ENCODE data around the gene ACO2. TPM values are rescaled to one million over a fixed set of nuclear protein-coding genes. Genes with fewer than 3 reads are reported as not detected.

ACO2 gene
- total RNA-seq, 1 experiment from 2014 or later: 105 TPM

DNA sequence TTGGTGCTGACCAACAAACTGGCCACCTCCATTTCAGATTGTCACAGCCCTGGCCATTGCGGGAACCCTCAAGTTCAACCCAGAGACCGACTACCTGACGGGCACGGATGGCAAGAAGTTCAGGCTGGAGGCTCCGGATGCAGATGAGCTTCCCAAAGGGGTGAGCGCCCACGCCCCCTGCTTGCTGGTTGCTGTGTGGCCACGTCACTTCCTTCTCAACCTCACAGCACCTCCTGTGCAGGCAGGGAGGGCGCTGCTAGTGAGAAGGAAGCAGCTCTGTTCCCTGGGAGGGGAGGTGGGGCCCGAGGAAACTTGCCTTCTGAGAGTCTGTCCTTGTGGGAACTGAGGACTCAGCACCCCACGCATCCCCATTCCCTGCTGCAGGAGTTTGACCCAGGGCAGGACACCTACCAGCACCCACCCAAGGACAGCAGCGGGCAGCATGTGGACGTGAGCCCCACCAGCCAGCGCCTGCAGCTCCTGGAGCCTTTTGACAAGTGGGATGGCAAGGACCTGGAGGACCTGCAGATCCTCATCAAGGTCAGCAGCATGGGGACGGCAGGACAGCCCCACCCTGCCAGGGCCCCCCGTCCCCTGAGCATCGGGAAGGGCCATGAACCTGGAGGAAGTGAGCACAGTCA lies 56.0 kb downstream of the ACO2 start:
- H3K4me3 Mint-ChIP-seq (ENCODE audit: unreplicated experiment): no peak overlapping the region
- H3K27me3 Mint-ChIP-seq (ENCODE audit: insufficient read depth, unreplicated experiment): no peaks in the 10 kb centered on the region
- peaks cover 85% of the 10 kb centered on the region for H3K36me3 Mint-ChIP-seq (ENCODE audit: insufficient read depth, unreplicated experiment)
- peak overlapping the region; percentile 46 for H3K27ac Mint-ChIP-seq (ENCODE audit: low read depth, unreplicated experiment)
- ChIA-PET CTCF (interaction anchor here (1.4 to 4.1 kb wide), 2 partner anchors 8 to 122 kb away, joined by 3 to 27 read pairs; no protein-coding TSS in a partner anchor), POLR2A (no interaction called here)
- H3K4me1 Mint-ChIP-seq (ENCODE audit: insufficient read depth, unreplicated experiment): no peaks in the 10 kb centered on the region
- intact Hi-C loops (cut with micrococcal nuclease): no loop called here
- TF ChIP-seq, protein P1, sequence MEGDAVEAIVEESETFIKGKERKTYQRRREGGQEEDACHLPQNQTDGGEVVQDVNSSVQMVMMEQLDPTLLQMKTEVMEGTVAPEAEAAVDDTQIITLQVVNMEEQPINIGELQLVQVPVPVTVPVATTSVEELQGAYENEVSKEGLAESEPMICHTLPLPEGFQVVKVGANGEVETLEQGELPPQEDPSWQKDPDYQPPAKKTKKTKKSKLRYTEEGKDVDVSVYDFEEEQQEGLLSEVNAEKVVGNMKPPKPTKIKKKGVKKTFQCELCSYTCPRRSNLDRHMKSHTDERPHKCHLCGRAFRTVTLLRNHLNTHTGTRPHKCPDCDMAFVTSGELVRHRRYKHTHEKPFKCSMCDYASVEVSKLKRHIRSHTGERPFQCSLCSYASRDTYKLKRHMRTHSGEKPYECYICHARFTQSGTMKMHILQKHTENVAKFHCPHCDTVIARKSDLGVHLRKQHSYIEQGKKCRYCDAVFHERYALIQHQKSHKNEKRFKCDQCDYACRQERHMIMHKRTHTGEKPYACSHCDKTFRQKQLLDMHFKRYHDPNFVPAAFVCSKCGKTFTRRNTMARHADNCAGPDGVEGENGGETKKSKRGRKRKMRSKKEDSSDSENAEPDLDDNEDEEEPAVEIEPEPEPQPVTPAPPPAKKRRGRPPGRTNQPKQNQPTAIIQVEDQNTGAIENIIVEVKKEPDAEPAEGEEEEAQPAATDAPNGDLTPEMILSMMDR (IDR thresholded peaks at IDR 0.05; ENCODE audit: unreplicated experiment): no peak
- no TSS peak for BruUV-seq (replicated peaks)
- no peak for DNase-seq (ENCODE audit: unreplicated experiment)
- H3K9me3 Mint-ChIP-seq (ENCODE audit: unreplicated experiment): no peaks in the 10 kb centered on the region

DNA sequence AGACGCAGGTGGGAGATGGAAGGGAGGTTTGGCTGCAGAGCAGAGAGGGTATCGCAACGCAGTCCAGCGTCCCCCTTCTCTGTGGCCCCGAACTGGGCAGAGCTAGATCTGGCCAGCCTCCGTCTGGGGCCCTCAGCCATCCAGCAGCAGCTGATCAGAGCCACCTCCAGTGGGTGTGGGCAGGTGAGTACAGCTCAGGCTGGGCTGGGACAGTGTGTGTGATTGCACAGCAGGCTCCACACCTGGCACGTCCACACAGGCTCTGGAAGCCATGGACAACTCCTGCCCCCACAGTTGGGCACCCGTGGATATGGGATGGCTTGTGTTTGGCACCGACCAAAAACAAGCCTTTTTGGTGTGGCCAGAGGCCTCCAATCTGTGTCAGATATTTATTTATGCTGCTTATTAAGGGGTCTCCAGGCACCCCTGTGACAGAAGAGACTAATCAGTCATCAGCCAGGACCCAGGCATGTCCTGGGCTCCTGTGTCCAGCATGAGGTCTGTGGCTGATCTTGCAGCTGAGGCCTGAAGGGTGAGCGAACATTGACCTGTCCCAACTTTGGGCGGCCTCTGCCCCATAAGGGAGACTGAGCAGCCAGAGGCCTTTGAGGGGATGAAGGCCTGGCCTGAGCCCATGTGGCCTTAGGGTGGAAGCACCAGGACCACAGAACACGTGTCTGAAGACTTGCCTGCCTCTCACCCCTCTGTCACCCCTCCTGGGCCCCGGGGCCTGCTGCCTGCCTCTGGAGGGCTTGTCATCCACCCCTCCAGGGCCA lies 56.7 kb downstream of the ACO2 start:
- DNase-seq (ENCODE audit: unreplicated experiment): no peak
- TF ChIP-seq, protein P1 (IDR thresholded peaks at IDR 0.05; ENCODE audit: unreplicated experiment): no peak
- peak overlapping the region; percentile 46 for H3K27ac Mint-ChIP-seq (ENCODE audit: low read depth, unreplicated experiment)
- POLR2A ChIA-PET: interaction anchor here (3.2 kb wide), 1 partner anchor 9 kb away, joined by 10 read pairs; no protein-coding TSS in a partner anchor
- no peaks in the 10 kb centered on the region for H3K4me1 Mint-ChIP-seq (ENCODE audit: insufficient read depth, unreplicated experiment)
- intact Hi-C loops (cut with micrococcal nuclease): no loop called here
- H3K36me3 Mint-ChIP-seq (ENCODE audit: insufficient read depth, unreplicated experiment): peaks cover 85% of the 10 kb centered on the region
- CTCF ChIA-PET: interaction anchor here (1.1 to 4.1 kb wide), 3 partner anchors 9 to 122 kb away, joined by 3 to 27 read pairs (median 3); no protein-coding TSS in a partner anchor
- no peaks in the 10 kb centered on the region for H3K9me3 Mint-ChIP-seq (ENCODE audit: unreplicated experiment)
- H3K27me3 Mint-ChIP-seq (ENCODE audit: insufficient read depth, unreplicated experiment): no peaks in the 10 kb centered on the region
- BruUV-seq (replicated peaks): no TSS peak
- H3K4me3 Mint-ChIP-seq (ENCODE audit: unreplicated experiment): no peak overlapping the region

DNA sequence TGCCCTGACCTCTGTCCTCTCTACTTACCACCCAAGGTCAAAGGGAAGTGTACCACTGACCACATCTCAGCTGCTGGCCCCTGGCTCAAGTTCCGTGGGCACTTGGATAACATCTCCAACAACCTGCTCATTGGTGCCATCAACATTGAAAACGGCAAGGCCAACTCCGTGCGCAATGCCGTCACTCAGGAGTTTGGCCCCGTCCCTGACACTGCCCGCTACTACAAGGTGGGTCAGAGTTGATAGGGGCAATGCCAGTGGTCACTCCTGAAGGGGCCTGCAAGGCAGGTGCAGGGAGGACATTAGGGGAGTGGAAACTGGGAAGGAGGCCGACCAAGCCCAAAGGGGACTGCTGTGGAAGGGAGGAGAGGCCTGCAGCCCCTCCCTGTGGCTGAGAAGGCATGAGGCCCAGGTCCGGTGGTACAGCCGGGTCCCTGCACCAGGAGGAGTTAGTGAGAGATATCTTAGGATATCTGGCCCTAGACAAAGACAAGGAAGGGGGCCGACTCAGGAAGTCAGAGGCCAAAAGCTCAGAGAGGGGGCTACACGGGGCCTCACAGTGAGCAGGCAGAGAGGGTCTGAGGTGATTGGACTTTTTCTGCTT lies 57.4 kb downstream of the ACO2 start:
- intact Hi-C loops (cut with micrococcal nuclease): no loop called here
- POLR2A ChIA-PET: interaction anchor here (0.9 to 3.2 kb wide), 3 partner anchors 9 to 123 kb away, joined by 3 to 10 read pairs (median 3); no protein-coding TSS in a partner anchor
- no peak overlapping the region for H3K4me3 Mint-ChIP-seq (ENCODE audit: unreplicated experiment)

More for the DNA sequence above, 57.4 kb downstream of the ACO2 start:
- BruUV-seq (replicated peaks): no TSS peak
- peaks cover 84% of the 10 kb centered on the region for H3K36me3 Mint-ChIP-seq (ENCODE audit: insufficient read depth, unreplicated experiment)
- TF ChIP-seq, protein P1 (IDR thresholded peaks at IDR 0.05; ENCODE audit: unreplicated experiment): no peak
- H3K9me3 Mint-ChIP-seq (ENCODE audit: unreplicated experiment): no peaks in the 10 kb centered on the region
- H3K4me1 Mint-ChIP-seq (ENCODE audit: insufficient read depth, unreplicated experiment): no peaks in the 10 kb centered on the region
- no peaks in the 10 kb centered on the region for H3K27me3 Mint-ChIP-seq (ENCODE audit: insufficient read depth, unreplicated experiment)
- no peak for DNase-seq (ENCODE audit: unreplicated experiment)
- CTCF ChIA-PET: interaction anchor here (0.8 to 4.1 kb wide), 11 partner anchors 9 to 227 kb away, joined by 3 to 27 read pairs (median 3); partner anchors contain the start of gene POLR3H
- H3K27ac Mint-ChIP-seq (ENCODE audit: low read depth, unreplicated experiment): no peak overlapping the region

All from MCF 10A (cell line).